Stimulated activated CD8-positive, alpha-beta memory T cell treated with anti-CD3 and anti-CD28 coated beads, Interleukin-4, amount 100 ng/mL, for 48 hours (primary cell): ENCODE results near the gene PDE4C.

Experiments used
- DNase-seq: peaks from one replicate; pipeline ENCODE4 v3.0.0-alpha.2; 2020

The PDE4C gene

GRCh38 chr19:18225702-18226468 lies at the start of gene PDE4C:
TSS of gene PDE4C (minus strand) at chr19:18226438. CDS start at chr19:18226415, 23 bp downstream.
- no peak for DNase-seq

GRCh38 chr19:18274781-18275356 lies 48.6 kb upstream of the PDE4C start:
- peak; percentile 46 for DNase-seq

- peak; percentile 64 for DNase-seq
Observed at GRCh38 chr19:18274219-18274780, 48.1 kb upstream of the PDE4C start, which contains the start of gene IQCN. TSS of gene IQCN (minus strand) at chr19:18274452. CDS start at chr19:18269478, 4,974 bp downstream.

- no peak for DNase-seq
Observed at GRCh38 chr19:18273561-18274218, 47.5 kb upstream of the PDE4C start.

- no peak for DNase-seq
Observed at GRCh38 chr19:18271433-18271841, 45.2 kb upstream of the PDE4C start.

GRCh38 chr19:18270326-18270725 lies 44.1 kb upstream of the PDE4C start:
- DNase-seq = no peak

- no peak for DNase-seq
Observed at GRCh38 chr19:18269070-18269723, 43.0 kb upstream of the PDE4C start.

GRCh38 chr19:18266771-18267686 lies 40.8 kb upstream of the PDE4C start:
- no peak for DNase-seq

GRCh38 chr19:18265582-18265981 lies 39.3 kb upstream of the PDE4C start:
- DNase-seq = no peak

GRCh38 chr19:18264971-18265540 lies 38.8 kb upstream of the PDE4C start:
- no peak for DNase-seq

- no peak for DNase-seq
Observed at GRCh38 chr19:18264137-18264854, 38.1 kb upstream of the PDE4C start.

- no peak for DNase-seq
Observed at GRCh38 chr19:18263324-18264136, 37.3 kb upstream of the PDE4C start.

GRCh38 chr19:18262917-18263316 lies 36.7 kb upstream of the PDE4C start:
- DNase-seq = no peak

GRCh38 chr19:18262144-18262543 lies 35.9 kb upstream of the PDE4C start:
- DNase-seq = no peak

- DNase-seq = no peak
Observed at GRCh38 chr19:18261474-18261873, 35.2 kb upstream of the PDE4C start.

GRCh38 chr19:18259893-18260292 lies 33.7 kb upstream of the PDE4C start:
- no peak for DNase-seq

GRCh38 chr19:18257503-18258470 lies 31.5 kb upstream of the PDE4C start:
- DNase-seq = no peak
